ENCODE measurements around the gene UFSP2.
"Not testable (repeated sequence)": the region's sequence is repeated elsewhere in the genome, so short reads cannot be mapped to it uniquely, and the experiment has no call there.

Gene UFSP2

GRCh38 chr4:185383451-185383850 is 42.3 kb downstream of the UFSP2 start:
- no peak for DNase-seq

GRCh38 chr4:185382754-185383153 is 43.0 kb downstream of the UFSP2 start:
- DNase-seq, result no peak

GRCh38 chr4:185381288-185382196 is 44.2 kb downstream of the UFSP2 start:
- no peak for DNase-seq

GRCh38 chr4:185380320-185380719 is 45.4 kb downstream of the UFSP2 start:
- no peak for DNase-seq

- DNase-seq, result no peak
Measured at GRCh38 chr4:185379326-185380295, 46.2 kb downstream of the UFSP2 start.

- no peak for DNase-seq
Measured at GRCh38 chr4:185378264-185378663, 47.5 kb downstream of the UFSP2 start.

- DNase-seq, result no peak
Measured at GRCh38 chr4:185374573-185374972, 51.2 kb downstream of the UFSP2 start.

GRCh38 chr4:185374027-185374426 is 51.7 kb downstream of the UFSP2 start:
- no peak for DNase-seq

- no peak for DNase-seq
Measured at GRCh38 chr4:185371702-185372101, 54.1 kb downstream of the UFSP2 start.

GRCh38 chr4:185370268-185370949 is 55.4 kb downstream of the UFSP2 start:
- no peak for DNase-seq

GRCh38 chr4:185369731-185370130 is 56.0 kb downstream of the UFSP2 start:
- DNase-seq, result no peak

GRCh38 chr4:185364886-185365285 is 60.9 kb downstream of the UFSP2 start:
- no peak for DNase-seq

- no peak for DNase-seq
Measured at GRCh38 chr4:185363251-185363650, 62.5 kb downstream of the UFSP2 start.

GRCh38 chr4:185362570-185362969 is 63.2 kb downstream of the UFSP2 start:
- not testable (repeated sequence) for DNase-seq

GRCh38 chr4:185361872-185362271 is 63.9 kb downstream of the UFSP2 start:
- no peak for DNase-seq

GRCh38 chr4:185359767-185360446 is 65.9 kb downstream of the UFSP2 start:
- DNase-seq, result no peak

GRCh38 chr4:185358959-185359358 is 66.8 kb downstream of the UFSP2 start:
- no peak for DNase-seq

GRCh38 chr4:185358514-185358913 is 67.2 kb downstream of the UFSP2 start:
- DNase-seq, result no peak

GRCh38 chr4:185357733-185358440 is 67.9 kb downstream of the UFSP2 start:
- DNase-seq, result no peak

- DNase-seq, result no peak
Measured at GRCh38 chr4:185357211-185357610, 68.6 kb downstream of the UFSP2 start.

- no peak for DNase-seq
Measured at GRCh38 chr4:185352741-185353140, 73.0 kb downstream of the UFSP2 start.

- DNase-seq, result no peak
Measured at GRCh38 chr4:185352202-185352601, 73.6 kb downstream of the UFSP2 start.

All from CD4-positive, alpha-beta T cell treated with Interleukin-12 subunit alpha and Interleukin-12 subunit beta, for 1 hour (primary cell).